ENCODE results near the gene P2RX3.

DNA sequence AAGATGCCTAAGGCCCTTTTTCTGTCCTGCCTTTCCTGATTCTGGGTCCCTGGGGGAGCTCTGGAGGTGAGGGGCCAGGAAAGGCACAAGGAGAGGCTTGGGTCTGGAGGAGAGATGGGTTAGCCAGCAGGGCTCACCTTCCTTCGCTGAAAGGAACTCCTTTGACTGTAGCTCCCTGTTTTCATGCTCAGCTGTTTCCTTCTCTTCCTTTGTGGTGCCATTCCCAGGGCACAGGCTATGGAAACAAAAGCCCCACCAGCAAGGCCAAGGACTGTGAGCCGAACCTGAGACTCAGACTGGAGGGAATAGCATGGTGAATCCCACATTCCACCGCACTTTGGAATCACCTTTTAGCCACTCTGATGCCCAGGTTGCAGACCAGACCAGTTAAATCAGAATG lies 78.3 kb downstream of the P2RX3 start:
- TF ChIP-seq EZH2 (IDR thresholded peaks at IDR 0.05; ENCODE audit: borderline replicate concordance, low read depth, low read length, severe bottlenecking), result no peak
- TF ChIP-seq, protein P1, sequence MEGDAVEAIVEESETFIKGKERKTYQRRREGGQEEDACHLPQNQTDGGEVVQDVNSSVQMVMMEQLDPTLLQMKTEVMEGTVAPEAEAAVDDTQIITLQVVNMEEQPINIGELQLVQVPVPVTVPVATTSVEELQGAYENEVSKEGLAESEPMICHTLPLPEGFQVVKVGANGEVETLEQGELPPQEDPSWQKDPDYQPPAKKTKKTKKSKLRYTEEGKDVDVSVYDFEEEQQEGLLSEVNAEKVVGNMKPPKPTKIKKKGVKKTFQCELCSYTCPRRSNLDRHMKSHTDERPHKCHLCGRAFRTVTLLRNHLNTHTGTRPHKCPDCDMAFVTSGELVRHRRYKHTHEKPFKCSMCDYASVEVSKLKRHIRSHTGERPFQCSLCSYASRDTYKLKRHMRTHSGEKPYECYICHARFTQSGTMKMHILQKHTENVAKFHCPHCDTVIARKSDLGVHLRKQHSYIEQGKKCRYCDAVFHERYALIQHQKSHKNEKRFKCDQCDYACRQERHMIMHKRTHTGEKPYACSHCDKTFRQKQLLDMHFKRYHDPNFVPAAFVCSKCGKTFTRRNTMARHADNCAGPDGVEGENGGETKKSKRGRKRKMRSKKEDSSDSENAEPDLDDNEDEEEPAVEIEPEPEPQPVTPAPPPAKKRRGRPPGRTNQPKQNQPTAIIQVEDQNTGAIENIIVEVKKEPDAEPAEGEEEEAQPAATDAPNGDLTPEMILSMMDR (IDR thresholded peaks at IDR 0.05; ENCODE audit: borderline replicate concordance, extremely low read depth, low read length, poor library complexity, severe bottlenecking), result no peak
